Right forelimb (tissue), 1 donor: ENCODE results near the gene GPRC5B.

Experiments used
- DNase-seq: peaks from one replicate; pipeline ENCODE4 v3.0.0-alpha.2; 2018

The GPRC5B gene

DNA sequence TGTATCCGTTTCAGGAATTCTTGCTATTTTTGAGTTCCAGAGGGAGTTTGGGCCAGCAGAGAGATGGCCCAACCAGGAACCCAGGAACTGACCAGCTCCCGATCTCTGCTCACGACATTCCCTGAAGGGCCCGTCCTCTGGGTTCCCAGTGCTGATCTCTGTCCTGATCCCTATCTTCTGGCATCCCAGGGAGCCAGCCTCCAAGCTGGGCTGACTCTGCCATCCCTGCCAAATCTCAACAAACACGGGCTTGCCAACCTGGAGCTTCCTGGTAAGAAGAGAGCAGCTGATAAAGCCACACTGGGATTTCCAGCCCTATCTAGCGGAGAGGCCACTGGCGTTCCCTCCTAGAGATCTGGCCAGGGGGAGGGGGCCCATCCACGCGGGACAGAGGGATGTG, 16.2 kb downstream of the GPRC5B start:
- no peak for DNase-seq

DNA sequence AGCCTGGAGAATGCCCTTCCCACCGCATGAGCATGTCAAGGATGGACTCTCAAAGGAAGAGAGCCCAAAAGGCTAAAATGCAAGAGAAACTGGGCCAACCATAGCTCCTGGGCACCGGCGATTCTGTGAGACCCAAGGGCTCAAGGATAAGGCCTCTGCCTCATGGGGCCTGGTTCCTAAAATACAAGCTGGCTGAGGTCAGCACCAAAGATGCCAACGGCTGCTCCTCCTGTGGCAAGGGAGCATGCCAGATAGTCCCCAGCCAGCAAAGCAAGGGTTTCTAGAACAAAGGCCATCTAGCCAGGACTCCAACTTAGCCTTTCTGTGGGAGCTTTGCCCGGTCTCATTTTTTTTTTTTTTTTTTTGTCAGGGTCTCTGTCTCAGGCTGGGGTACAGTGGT, 20.1 kb downstream of the GPRC5B start:
- no peak for DNase-seq

DNA sequence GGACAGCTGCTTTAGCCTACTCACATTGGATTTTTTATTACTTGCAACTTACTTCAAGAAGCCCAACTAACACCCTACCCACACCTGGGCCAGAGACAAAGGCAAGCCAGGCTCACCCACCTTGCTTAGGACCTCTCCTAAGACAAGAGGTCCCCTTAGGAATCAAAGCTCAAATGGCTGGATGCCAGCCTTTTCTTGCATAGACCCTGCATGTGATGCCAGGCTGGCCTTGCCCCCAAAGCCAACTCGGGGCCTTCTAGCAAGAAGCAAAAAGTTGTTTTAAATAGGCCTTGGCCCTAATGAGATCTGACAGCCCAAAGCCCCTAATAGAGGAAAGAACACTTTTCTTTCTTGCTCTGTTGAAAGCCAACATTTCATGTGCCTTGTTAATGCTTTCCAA, 20.7 kb downstream of the GPRC5B start:
- no peak for DNase-seq

DNA sequence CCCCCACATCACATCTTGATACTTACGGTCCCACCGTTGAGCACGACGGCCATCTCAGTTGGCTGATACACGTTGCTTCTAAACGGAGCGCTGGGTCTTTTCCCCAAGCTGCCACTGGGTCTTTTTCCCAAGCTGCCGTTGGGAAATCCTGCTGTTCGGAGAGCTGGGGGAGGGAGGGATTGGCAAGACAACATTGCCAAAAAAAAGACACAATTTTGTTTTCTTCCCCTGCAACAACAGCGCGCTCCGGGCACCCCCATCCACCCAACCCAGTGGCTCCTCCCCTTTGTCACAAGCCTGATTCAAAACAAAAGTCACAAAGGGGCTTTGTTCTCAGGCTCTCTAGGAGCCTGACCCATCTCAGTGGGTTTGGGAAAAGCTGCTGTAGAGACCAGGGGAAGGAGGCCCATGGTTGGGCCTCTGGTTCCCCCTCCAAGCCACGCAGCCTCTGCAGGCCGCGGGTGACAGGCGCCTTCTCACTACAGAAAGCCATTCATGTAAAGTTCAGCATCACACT, 22.8 kb downstream of the GPRC5B start:
- DNase-seq, result no peak

DNA sequence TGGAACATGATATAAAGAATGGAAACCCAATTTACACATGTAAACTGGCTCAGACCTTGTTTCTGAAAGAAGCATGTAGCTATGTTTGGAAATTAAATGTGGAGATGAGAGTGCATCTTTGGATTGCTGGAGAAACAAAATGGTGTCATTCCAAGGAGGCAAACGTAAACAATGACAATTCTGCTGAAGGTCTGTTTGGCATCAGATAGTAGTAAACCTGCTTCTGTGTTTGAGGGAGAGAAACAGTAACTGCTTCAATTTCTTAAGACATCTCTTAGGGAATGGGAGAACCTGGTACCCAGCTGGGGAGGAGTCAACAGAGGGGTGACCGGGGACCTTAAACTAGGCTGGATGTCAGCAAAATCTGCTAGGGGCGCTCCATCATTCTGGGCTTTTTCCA, 23.5 kb downstream of the GPRC5B start:
- DNase-seq, result no peak

DNA sequence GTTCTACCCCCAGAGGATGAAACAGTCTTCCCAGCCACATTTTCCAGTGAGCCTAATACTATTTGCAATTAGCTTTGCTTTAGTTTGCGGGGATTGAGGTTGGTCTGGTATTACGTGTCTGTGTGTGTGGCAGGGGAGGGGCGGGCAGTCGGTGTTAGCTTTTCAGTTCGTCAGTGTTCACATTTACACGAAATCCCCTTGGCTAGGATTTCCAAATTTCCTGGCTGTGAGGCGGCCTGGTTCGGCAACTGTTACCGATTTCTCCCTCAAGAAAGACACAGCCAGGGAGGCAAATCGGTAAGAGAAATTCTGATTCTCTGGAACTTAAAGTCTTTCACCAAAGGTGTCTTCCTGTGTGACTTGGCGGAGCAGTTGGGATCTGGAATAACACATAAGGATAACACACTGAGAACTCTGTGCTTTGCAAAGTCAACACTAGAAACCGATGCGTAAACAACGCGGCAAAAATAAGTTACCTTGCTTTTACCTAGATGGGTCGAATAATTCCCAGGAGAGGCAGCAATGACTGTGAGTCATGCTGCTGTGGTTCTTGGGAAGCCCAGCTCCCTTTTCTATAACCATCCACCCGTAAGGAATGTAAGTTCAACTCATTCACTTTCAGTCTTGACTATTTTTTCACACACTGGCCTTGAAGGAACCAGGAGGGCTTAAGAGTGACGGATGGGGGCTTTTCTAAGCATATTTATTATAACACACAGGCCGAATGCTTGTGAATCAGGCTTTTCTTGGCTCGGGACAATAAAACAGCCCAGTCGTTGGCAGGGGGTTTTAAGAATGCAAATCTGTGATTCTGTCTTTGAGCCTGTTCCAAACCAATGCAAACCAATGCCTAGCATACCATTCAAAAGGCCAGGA, 24.2 kb downstream of the GPRC5B start:
- no peak for DNase-seq

DNA sequence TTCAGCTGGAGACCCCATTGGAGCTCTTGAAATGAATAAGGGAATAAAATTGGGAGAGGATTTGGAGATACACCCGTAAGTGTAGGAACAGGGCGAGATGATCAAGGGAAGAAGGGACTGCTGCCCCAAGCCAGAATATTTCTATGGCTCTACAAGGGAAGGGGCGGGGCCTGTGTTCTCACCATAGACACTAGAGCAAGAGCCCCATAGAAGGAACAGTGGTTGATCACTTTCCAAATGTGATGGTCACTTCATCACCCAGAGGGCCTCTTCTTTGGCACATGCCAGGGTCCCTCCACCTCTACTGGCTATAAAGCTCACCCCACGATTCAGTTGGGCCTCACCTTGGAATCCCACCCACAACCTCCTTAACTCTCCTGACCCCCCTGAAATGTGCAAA, 25.0 kb downstream of the GPRC5B start:
- no peak for DNase-seq

DNA sequence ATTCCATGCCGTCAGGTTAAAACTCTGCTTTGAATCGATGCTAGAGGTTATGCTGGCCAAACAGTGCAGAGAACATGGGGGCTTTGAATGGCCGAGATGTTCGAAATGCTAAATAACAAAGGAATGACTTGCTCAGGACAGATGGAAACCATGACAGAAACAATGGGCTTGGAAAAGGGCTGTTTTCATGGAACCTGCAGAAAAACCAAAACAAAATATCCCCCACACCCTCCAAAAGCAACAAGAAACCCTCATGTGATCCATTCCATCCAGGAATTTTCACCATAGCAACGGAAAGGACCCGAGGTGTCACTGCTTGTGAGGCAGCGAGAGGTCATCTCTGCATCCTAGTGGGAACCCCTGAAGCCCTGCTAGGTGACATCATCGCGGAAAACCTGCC, 25.5 kb downstream of the GPRC5B start:
- no peak for DNase-seq

DNA sequence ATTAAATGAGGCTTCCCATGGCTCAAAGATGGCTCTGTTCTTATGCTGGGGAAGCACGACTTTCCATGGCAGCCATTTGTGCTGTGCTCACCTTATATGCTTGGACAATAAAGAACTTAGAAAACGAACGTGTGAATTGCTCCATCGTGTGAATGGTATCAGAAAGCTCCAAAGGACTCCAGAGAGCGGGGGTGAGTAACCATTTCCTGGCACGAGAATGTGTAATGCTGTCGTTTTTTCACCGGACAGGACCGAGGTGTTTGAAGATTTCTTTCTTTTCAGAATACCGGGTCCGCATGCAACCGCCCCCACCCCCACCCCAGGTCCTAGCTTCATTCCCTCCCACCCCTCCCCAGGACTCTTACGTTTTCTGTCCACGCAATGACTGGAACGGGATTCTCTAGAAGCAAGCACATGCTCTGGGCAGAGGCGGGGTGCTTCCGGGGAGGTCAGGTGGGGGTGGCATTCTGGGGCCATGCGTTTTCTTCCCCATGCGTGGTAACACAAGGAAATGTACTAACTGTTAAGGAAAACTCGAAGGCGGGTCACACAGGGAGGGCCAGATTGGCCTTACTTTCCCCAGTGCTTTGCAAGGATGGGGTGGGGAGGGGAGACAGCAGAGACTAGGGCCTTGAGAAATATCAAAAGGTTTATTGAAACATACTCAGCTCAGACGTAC, 26.2 kb downstream of the GPRC5B start:
- no peak for DNase-seq

DNA sequence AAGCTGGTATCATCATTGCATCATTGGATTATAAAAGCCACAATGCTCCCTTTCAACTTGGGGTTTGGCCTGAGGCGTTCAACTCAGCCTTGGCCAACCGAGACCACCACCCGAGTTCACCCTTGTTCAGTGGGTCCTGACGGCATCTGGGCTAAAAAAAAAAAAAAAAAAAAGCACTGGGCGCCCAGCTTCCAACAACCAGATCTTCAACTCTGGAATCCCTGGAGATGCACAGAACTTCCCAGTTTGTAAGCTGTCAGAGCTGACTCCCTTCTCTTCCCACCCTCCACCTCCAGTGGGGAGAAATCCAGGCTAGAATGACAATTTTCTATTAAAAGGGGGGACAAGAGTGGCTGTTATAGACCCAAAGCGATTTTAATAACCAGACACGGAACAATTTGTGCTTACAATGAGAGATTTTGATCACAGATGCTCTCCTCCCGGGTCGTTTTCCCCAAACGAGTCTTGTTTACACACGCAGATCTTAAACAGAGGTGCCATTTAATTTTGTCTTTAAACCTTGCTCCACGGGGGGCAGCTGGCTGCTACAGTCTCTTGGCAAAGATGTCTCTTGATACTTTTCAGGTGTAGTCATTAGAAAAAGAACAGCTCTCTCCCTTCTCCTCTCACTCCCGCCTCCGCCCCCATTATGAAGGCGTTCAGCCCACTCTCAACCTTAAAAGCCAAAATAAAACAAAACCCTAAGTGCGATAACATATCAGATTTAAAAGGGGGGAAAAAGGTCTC, 26.9 kb downstream of the GPRC5B start:
- no peak for DNase-seq

DNA sequence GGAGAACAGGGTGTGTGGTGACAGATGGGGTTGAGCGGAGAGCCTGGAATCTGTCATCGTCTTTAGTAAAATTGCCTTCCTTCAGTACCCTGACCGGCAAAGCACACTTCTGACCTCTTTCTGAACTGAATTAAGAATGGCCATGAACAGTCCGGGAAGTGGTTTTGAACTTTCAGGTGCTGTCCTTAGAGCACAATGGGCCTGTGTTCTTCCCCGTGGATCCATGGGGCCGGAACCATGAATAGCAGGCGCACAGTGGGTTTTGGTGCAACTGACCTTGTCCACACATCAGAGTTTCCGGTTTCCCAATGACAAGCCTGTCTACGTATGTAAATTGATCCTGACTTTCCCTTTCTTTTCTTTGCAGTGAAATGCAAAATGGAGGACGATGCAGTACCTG, 28.5 kb downstream of the GPRC5B start:
- DNase-seq, result no peak

DNA sequence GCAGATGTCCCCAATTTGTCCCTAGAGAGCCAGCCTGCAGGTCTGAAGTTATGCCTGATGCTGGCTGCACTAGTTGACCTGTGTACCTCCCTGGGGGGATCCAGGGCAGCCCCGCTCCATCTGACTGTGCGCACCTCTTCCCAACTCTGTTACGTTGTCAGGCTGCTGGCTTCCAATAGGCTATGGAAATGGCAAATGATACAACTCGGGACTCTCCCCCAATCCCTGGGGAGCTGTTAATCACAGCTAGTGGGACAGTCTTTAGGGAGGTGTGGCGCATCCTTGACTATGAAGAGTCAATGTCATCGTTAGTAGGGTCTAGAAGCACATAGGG, 30.1 kb downstream of the GPRC5B start:
- no peak for DNase-seq

DNA sequence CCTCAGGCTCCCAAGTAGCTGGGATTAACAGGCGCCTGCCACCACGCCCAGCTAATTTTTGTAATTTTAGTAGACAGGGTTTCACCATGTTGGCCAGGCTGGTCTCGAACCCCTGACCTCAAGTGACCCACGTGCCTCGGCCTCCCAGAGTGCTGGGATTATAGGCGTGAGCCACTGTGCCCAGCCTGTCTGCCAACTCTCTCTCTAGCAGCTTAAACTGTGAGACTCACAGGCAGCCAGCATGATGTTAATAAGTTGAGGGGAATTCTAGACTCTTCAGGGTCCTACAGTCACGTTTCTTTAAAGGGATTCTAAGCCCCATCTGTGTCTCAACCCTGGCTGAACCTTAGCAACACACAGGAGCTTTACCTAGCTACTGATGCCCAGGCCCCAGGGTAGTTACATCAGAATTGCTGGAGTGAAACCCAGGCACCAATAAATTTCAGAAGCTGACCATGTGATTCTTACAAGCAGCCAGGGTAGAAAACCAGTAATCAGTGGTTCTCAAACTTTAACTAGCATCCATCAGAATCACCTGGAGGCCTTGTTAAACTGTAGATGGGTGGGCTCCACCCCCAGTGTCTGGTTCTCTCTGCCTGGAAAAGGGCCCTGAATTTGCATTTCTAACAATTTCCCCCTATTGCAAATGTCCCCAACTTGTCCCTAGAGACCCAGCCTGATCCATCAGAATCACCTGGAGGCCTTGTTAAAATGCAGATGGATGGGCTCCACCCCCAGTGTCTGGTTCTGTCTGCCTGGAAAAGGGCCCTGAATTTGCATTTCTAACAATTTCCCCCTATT, 30.7 kb downstream of the GPRC5B start:
- DNase-seq, result no peak

DNA sequence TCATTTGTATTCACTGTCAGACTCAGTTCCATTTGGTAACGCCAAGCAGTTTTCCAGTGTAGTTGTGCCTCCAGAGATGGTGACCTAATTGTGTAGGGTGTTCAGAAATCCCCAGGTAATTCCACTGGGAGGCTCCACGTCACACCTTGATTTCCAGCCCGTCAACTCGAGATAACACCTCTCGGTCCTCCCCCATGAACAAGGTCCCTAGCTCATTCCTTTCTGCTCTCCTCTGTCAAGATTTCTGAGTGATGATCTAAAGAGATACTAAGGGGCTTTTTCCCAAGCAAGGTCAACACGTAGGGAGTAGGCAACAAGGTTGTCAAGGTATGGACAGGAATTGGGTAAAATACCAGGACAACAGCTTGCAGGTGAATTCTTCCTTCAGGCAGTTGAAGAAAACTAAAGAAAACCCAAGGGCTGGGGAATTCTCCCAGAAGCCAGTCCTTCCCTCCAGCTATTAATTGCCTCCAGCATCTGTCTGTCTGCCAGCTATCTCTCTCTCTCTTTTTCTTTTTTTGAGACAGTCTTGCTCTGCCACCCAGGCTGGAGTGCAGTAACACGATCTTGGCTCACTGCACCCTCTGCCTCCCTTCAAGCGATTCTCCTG, 31.4 kb downstream of the GPRC5B start:
- no peak for DNase-seq

DNA sequence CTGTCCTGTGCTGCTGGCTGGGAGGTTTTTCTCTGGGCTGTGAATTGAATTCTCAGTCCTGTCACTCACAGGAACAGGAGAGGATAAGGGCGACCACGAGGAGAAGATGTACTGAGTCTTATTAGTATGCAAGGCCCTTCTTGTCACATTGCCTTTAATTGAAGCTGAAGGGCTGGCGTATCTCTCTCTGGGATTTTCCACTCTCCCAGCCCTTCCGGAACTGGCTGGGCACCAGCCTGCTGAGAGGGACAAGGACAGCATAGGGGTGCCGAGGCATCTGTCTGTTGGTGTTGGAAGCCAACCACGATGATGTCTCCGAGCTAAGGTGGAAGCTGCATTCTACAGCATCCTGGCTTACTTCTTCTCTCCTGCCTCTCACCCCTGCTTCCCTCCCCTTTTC, 33.2 kb downstream of the GPRC5B start:
- DNase-seq, result no peak

DNA sequence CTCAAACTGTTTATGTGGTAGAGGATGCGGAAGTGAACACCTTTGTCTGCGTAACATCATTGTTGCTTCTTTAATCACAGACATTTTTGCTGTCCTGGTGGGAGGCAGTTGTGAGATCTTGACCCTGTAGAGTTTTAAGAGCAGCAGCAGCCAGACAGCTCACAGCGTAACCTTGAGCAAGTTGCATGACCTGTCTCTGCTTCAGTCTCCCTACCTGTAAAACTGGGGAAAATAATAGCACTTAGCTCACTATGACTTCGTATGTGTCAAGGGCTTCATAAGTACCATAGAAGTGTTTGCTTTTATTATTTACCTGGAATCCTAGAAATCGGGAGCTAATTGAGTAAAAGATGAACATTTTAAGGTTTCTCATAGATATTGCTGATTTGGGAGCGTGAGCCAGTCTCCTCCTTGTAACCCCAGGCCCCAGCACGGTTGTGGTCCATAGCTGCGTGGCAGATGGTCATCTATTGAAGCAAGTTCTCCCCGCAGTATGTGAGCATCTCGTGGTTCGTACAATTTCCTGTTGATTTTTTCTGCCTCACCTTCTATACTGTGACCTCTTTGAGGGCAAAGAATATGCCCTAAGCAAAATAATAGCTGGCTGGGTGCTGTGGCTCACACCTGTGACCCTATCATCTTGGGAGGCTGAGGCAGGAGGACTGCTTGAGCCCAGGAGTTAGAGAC, 34.4 kb downstream of the GPRC5B start:
- DNase-seq, result no peak

DNA sequence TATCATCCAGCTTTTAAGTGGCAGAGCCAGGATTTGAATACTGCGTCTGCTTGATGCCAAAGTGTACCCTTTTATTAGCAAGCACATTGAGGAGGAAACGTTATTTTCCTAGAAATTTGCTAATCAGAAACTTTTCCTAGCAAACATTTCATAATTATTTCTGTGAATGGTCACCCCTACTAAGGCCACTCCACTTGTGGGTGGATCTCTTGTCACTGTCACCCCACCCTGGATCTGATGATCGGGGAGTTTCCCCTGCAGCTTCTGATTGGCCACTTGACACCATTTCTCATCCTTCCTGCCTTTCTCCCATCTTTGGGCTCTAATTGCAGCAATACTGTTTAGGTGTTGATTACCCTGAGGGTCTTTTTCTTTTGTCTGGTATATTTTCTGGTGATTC, 35.9 kb downstream of the GPRC5B start:
- no peak for DNase-seq

DNA sequence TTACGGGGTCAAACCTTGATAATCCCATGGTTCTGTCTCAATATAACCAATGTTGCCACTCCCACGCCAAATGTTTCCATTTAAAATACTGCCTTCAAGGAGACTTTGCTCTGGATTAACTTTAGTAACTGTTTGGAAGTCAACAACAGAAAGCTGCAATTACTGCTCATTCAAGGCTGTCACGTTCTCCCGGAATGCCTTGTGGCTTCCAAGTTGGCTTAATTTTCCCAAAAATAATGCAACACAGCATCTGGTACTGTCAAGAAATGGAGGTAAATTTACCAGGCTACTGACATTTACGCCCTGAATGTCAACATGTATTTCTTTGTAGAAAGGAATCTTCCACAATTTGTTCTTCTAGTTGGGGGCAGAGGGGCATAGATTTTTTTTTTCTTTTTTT, 38.2 kb downstream of the GPRC5B start:
- DNase-seq, result no peak

DNA sequence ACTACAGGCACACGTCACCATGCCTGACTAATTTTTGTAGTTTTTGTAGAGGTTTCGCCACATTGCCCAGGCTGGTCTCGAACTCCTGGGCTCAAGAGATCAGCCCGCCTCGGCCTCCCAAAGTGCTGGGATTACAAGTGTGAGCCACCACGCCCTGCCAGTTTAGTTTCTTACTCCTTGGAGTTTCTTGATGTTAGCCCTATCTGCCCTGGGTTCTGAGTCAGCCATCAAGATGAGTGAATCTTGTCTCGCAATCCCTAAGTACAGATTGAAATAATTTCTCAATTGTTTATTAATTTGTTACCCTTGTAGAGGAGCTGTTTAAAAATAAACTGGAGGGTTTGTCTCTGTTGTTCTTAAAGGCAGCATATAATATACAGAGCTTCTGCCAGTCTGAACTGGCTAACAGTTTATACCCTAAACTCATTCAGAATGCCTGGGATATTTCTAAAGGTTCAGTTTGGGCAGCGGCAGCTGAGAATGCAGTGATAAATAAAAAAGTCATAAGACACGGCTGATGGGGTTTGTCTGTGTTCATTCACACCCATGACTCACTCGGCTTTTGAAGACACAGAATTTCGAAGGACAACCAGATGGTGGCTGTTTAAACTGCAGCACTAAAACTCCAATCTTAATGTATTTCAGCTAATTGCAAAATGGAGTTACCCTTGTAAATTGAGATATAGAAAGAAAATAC, 39.6 kb downstream of the GPRC5B start:
- DNase-seq, result no peak

DNA sequence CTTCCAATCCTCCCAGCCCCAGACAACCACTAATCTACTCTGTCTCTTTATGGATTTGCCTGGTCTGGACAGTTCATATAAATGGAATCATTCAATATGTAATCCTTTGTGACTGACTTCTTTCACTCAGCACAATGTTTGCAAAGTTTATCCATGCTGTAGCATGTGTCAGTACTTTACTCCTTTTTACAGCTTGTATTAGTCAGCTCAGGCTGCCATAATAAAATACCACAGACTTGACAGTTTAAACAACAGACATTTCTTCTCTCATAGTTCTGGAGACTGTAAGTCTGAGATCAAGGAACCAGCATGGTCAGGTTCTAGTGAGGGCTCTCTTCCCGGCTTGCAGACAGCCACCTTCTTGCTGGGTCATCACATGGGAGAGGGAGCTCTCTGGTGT, 41.3 kb downstream of the GPRC5B start:
- no peak for DNase-seq
